HG02798 (cell line): ENCODE results near the gene GPR158.
"Not testable (repeated sequence)": the region's sequence is repeated elsewhere in the genome, so short reads cannot be mapped to it uniquely, and the experiment has no call there.

Source experiments
- ATAC-seq: cut with Tn5 transposase; IDR thresholded peaks from one replicate; pipeline ENCODE4 v1.9.1; 2021; ENCODE audit warnings: mild to moderate bottlenecking; ENCODE audit not compliant: unreplicated experiment, poor library complexity

Gene GPR158, protein sequence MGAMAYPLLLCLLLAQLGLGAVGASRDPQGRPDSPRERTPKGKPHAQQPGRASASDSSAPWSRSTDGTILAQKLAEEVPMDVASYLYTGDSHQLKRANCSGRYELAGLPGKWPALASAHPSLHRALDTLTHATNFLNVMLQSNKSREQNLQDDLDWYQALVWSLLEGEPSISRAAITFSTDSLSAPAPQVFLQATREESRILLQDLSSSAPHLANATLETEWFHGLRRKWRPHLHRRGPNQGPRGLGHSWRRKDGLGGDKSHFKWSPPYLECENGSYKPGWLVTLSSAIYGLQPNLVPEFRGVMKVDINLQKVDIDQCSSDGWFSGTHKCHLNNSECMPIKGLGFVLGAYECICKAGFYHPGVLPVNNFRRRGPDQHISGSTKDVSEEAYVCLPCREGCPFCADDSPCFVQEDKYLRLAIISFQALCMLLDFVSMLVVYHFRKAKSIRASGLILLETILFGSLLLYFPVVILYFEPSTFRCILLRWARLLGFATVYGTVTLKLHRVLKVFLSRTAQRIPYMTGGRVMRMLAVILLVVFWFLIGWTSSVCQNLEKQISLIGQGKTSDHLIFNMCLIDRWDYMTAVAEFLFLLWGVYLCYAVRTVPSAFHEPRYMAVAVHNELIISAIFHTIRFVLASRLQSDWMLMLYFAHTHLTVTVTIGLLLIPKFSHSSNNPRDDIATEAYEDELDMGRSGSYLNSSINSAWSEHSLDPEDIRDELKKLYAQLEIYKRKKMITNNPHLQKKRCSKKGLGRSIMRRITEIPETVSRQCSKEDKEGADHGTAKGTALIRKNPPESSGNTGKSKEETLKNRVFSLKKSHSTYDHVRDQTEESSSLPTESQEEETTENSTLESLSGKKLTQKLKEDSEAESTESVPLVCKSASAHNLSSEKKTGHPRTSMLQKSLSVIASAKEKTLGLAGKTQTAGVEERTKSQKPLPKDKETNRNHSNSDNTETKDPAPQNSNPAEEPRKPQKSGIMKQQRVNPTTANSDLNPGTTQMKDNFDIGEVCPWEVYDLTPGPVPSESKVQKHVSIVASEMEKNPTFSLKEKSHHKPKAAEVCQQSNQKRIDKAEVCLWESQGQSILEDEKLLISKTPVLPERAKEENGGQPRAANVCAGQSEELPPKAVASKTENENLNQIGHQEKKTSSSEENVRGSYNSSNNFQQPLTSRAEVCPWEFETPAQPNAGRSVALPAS (N-terminal part only)

DNA sequence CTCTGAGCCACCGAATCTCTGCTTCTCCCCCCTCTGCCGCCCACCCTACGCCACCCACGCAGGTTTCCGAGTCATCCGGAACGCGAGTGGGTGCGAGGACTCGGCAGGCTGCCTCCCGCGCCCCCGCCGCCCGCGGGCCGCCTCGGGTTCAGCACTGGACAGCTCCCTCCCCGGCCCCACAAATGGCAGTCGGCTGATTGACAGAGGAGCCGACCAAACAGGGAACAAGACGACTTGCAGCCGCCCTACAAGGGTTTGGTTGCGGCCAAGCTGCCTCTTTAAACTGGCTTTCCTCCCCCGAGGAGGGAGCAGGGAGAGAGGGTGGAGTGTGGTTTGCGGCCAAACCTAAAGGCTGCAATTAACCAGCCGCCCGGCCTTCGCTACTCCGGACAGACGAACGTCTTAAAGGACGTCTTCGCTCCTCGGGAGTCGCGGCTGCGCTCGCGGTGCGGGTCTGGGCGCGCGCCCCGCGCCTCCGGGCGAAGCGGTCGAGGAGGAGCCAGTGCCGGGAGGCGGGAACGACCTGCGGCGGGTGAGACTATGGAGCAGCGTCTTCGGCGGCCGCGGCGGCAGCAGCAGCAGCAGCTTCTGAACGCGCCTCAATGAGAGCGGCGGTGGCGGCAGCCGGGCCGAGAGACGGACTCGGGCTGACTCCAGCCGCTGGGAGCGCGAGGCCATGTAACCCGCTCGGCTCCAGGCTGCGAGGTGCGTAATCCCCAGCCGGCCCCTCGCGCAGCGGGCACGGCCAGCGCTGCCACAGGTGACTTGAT, at the start of gene GPR158:
GPR158 (plus strand) TSS at position 541 of the 770 bp plus-strand sequence. CDS start 420 bp downstream, outside the sequence.
- no peak for ATAC-seq

- no peak for ATAC-seq
Observed at GRCh38 chr10:25125201-25125611, 49.6 kb upstream of the GPR158 start.

GRCh38 chr10:25129592-25129991, 45.2 kb upstream of the GPR158 start:
- ATAC-seq: no peak

DNA sequence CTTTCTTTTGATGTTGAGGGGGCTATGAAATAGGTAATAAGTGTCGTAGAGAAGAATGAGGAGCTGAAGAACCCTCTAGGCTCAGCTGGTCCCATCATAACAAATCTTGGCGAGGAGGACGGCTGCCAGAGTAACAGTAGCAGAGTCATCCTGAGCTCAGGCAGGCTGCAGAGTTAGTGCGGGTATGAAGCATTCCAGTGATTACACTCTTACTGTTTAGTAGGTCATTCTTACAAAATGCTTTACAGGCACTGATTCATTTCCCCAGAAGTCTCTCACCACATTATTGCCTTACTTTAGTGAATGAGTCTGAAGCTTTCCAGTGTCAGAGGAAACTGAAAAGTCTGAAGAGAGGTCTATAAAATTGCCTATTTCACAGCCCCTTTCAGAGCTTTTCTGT, 43.9 kb upstream of the GPR158 start:
- ATAC-seq: no peak

- no peak for ATAC-seq
Observed at GRCh38 chr10:25142116-25142864, 32.5 kb upstream of the GPR158 start.

- no peak for ATAC-seq
Observed at GRCh38 chr10:25157650-25158049, 17.2 kb upstream of the GPR158 start.

GRCh38 chr10:25159591-25159990, 15.2 kb upstream of the GPR158 start:
- ATAC-seq: no peak

DNA sequence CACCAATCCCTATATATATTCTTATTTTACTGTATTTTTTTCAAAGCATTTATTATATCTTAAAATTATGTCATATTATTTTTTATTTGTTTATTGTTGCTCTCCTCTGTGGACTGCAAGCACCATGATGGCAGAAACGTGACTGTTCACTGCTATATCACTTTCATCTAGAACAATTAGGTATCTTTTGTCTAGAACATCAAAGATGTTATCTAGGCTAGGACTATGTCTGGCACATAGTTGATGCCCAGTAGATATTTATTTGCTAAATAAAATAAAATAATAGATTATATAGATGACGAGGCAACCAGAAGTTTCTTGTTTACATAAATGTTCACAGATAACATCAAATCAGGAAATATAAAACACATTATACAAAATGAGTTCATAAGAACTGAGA, 12.4 kb upstream of the GPR158 start:
- no peak for ATAC-seq

DNA sequence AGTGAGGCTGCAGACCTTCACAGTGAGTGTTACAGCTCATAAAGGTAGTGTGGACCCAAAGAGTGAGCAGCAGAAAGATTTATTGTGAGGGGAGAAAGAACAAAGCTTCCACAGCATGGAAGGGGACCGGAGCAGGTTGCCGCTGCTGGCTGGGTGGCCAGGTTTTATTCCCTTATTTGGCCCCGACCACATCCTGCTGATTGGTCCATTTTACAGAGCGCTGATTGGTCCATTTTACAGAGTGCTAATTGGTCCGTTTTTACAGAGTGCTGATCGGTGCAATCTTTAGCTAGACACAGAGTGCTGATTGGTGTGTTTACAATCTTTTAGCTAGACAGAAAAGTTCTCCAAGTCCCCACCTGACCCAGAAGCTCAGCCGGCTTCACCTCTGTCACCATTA, 11.3 kb upstream of the GPR158 start:
- ATAC-seq: not testable (repeated sequence)

DNA sequence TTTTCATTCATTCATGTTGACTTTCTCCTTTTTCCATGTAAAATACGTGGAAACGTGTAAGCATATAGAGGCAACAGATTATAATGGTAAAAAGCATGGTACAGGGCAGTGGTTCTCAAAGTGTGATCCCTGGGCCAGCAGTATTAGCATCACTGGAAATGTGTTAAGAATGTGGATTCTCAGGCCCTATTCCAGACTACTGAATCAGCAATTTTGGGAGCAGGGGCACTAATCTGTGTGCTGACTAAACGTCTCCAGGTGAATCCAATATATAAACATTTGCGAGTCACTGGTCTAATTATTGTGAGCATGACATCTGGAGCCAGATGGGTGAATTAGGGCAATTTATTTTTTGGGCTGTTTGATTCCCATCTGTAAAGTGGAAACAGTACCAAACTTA, 5.1 kb upstream of the GPR158 start:
- no peak for ATAC-seq

DNA sequence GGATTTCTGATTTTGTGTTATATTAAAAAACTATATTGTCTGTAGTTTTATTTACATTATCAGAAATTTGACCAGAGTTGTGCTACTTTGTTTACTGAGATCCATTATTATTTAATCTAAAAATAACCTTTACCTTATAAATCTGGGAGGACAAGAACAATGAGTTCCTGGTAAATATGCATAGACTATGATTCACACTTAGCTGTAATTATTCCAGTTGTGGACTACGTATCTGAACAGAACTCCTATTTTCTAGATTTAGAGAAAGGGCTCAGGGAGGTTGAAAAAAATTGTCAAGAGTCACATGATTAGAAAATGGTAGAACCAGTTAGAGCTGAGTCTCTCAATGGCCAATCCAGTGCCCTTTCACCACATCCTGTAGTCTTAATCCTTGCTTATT, 4.2 kb upstream of the GPR158 start:
- ATAC-seq: no peak

DNA sequence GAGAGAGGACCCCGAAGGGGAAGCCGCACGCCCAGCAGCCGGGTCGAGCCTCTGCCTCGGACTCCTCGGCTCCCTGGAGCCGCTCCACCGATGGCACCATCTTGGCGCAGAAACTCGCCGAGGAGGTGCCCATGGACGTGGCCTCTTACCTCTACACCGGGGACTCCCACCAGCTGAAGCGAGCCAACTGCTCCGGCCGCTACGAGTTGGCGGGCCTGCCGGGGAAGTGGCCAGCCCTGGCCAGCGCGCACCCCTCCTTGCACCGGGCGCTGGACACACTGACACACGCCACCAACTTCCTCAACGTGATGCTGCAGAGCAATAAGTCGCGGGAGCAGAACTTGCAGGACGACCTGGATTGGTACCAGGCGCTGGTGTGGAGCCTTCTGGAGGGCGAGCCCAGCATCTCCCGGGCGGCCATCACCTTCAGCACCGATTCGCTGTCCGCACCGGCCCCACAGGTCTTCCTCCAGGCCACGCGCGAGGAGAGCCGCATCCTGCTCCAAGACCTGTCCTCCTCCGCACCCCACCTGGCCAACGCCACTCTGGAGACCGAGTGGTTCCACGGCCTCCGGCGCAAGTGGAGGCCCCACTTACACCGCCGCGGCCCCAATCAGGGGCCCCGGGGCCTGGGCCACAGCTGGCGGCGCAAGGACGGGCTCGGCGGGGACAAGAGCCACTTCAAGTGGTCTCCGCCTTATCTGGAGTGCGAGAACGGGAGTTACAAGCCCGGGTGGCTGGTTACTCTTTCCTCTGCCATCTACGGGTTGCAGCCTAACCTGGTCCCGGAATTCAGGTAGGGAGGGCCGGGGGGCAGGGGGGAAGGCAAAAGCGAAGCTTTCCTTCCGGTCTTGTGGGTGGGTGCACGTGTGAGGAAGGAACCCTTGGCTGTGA, 973 bp downstream of the GPR158 start:
- no peak for ATAC-seq

DNA sequence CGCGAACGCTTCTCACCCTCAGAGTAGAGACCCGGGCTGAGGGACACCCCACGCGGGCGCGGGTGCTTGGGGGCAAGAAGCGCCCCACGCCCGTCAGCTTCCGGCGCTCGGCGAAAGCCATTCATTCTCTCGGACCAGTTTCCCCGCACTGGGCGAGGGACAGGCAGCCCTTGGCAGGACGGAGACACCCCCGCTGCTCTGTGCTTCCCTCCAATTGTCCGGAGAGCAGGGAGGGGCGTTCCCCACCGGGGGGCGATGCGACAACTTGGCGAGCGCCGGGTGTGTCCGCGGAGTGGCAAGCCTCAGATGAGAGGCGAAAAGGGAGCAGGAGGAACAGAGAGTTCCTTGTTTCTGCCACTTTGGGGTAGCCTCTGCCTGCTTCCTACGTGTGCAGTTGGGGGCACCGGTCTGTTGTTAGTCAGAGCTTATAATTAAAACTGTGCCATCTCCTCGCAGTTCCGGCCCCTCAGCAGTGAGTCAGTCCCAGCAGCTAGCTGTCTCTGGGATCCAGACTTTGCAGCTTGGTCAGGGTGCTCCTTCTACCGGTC, 1.7 kb downstream of the GPR158 start:
- no peak for ATAC-seq

GRCh38 chr10:25177093-25177753, 2.4 kb downstream of the GPR158 start:
- ATAC-seq: no peak

DNA sequence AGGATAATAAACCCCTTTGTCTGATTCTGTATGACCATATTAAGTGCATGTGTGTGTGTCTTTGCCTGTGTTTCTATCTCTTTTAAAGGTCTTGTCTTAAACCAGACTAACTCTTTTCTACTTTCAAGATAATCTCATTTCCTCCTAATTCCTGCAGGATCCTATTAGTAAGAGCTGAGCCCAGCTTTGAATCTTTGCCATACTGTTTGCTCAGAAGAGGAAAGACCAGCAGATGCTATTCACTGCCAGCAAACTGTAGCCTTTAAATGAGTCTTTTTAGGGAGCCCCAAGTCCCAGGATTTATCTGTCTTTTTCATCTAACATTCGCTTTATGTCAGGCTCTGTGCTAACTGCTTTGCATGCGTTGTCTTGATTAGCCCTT, 2.9 kb downstream of the GPR158 start:
- no peak for ATAC-seq

DNA sequence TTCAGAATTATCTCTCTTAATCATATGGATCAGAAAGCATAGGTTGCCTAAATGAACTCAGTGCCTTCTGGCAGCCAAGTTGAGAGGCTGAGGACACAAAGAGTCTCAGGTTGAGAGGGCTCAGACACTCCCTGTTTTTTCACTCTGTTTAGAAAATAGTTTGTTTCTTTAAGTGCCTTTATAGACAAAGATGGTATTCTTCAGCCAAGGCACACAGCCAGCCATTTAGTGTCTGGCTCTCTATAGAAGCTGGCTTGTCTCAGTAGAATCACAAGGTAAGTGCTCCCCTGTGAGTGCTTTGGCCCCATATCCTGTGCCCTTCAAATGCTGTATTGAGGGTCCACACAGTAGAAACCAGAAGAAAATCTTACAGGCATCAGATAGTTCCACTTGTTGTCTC, 3.6 kb downstream of the GPR158 start:
- ATAC-seq: no peak

DNA sequence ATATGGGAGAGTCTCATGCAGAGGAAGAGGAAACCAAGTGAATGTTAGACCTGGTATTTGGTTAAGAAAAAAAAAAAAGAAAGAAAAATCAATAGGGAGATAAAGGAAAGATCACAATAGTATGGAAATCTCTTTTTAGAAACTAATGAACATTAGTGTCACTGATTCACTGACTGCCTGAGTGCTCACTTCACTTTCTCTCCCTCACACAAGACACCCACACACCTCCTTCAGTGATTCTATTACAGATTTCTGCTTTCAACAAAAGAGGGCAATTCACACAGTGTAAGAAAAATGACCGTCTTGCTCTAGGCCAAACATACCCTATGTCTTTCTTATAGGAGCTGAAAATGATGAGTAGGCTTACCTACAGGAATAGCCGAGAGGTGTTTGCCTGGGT, 6.0 kb downstream of the GPR158 start:
- ATAC-seq: no peak

DNA sequence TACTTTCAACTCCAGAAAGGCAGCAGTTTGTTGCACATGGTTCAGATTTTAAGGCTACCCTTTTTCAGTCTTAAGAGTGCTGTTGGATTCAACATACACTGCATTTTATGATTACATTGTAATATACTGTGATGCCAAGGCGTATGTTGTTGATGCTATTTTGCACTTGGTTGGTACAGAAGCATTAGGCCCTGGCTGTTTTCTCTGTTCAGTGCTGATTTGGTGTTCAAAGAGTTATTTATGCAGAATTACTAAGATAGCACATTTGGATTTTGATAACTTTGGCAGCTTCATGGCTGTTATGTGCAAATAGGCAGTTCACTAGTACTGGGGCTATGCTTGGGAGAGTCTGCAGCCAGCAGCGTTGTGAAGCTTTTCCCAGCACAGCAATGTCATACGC, 7.8 kb downstream of the GPR158 start:
- no peak for ATAC-seq
